Gastroesophageal sphincter (tissue), 3 donors: ENCODE results near the gene ALG10B.
"Not testable (repeated sequence)": the region's sequence is repeated elsewhere in the genome, so short reads cannot be mapped to it uniquely, and the experiment has no call there.

Experiments used
- EP300 ChIP-seq: sonication (generic); formaldehyde crosslinking; IDR thresholded peaks from one replicate; pipeline ENCODE4 v1.6.1; 2017; ENCODE audit warnings: antibody characterized with exemption, mild to moderate bottlenecking
- POLR2A ChIP-seq, 2 donors: fragments of 450-650 bp; IDR thresholded peaks; one replicate each; pipeline ENCODE4 v1.6.1; 2017; ENCODE audit warnings: antibody characterized with exemption in 2 of 2, mild to moderate bottlenecking in 2 of 2, moderate library complexity in 1 of 2
- POLR2AphosphoS5 ChIP-seq: sonication (generic); formaldehyde crosslinking; IDR thresholded peaks from one replicate; pipeline ENCODE4 v1.6.1; 2017; ENCODE audit warnings: antibody characterized with exemption
- TF ChIP-seq, protein P1 (sequence below), 4 experiments: fragments of 200-600 bp in 2 of 4; fragments of 450-650 bp in 2 of 4; sonication (generic) in 1 of 4; IDR thresholded peaks; one replicate each; pipeline ENCODE4 v1.5.1; 2017 to 2019; ENCODE audit warnings: antibody characterized with exemption in 4 of 4, mild to moderate bottlenecking in 2 of 4, moderate library complexity in 2 of 4

DNA sequence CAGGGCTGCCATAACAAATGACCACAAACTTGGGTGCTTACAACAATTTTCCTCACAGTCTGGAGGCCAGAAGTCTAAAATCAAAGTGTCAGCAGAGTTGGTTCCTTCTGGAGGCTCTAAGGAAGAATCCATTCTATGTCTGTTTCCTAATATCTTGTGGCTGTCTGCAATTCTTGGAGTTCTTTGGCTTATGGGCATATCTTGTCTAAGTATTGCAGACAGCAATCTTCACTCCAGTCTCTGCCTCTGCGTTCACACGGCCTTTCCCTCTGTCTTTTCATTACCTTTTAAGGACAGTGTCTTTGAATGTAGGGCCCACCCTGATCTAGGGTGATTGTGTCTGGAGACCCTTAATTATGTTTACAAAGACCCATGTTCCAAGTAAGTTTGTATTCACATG, 5.4 kb downstream of the ALG10B start:
- TF ChIP-seq POLR2AphosphoS5; EP300; POLR2A (IDR thresholded peaks at IDR 0.05): not testable (repeated sequence)
- TF ChIP-seq, protein P1, sequence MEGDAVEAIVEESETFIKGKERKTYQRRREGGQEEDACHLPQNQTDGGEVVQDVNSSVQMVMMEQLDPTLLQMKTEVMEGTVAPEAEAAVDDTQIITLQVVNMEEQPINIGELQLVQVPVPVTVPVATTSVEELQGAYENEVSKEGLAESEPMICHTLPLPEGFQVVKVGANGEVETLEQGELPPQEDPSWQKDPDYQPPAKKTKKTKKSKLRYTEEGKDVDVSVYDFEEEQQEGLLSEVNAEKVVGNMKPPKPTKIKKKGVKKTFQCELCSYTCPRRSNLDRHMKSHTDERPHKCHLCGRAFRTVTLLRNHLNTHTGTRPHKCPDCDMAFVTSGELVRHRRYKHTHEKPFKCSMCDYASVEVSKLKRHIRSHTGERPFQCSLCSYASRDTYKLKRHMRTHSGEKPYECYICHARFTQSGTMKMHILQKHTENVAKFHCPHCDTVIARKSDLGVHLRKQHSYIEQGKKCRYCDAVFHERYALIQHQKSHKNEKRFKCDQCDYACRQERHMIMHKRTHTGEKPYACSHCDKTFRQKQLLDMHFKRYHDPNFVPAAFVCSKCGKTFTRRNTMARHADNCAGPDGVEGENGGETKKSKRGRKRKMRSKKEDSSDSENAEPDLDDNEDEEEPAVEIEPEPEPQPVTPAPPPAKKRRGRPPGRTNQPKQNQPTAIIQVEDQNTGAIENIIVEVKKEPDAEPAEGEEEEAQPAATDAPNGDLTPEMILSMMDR (IDR thresholded peaks at IDR 0.05), result not testable (repeated sequence)
